Natural killer cell (primary cell): ENCODE measurements around the gene LNX2. TPM values are rescaled to one million over a fixed set of nuclear protein-coding genes. Genes with fewer than 3 reads are reported as not detected.

Source experiments
- ATAC-seq, 3 donors: fragments of 150-1000 bp in 2 of 3; fragments of 200-7000 bp in 1 of 3; cut with Tn5 transposase; 1 replicate in 1 of 3; 2 replicates in 2 of 3; pipeline ENCODE4 v1.10.0; 2021; ENCODE audit warnings: mild to moderate bottlenecking in 2 of 3, moderate library complexity in 2 of 3
- DNase-seq, 2 donors: peaks; one replicate each; pipeline versions ENCODE4 v3.0.0 to v3.0.0-alpha.2; 2013 to 2021; ENCODE audit warnings: mixed read lengths in 1 of 2
- H3K27ac ChIP-seq: one replicate; pipeline ENCODE4 v1.5.1; 2013; ENCODE audit warnings: mild to moderate bottlenecking, low read length
- H3K27me3 ChIP-seq: one replicate; pipeline ENCODE4 v1.6.1; 2013; ENCODE audit warnings: low read length; ENCODE audit not compliant: control insufficient read depth, insufficient read depth
- H3K36me3 ChIP-seq: one replicate; pipeline ENCODE4 v1.6.1; 2013; ENCODE audit warnings: low read length; ENCODE audit not compliant: control insufficient read depth, insufficient read depth
- H3K4me1 ChIP-seq: one replicate; pipeline ENCODE4 v1.6.1; 2013; ENCODE audit warnings: low read length; ENCODE audit not compliant: control insufficient read depth, insufficient read depth
- H3K4me3 ChIP-seq: one replicate; pipeline ENCODE4 v1.5.1; 2013; ENCODE audit warnings: low read length
- H3K9me3 ChIP-seq: one replicate; pipeline ENCODE4 v1.6.1; 2013; ENCODE audit warnings: low read length; ENCODE audit not compliant: control insufficient read depth, insufficient read depth
- H3K27ac Mint-ChIP-seq, 2 donors: one replicate each; pipeline ENCODE4 v1.8.0; 2022; ENCODE audit warnings: mild to moderate bottlenecking in 2 of 2, mixed read lengths in 2 of 2, moderate library complexity in 1 of 2
- H3K27me3 Mint-ChIP-seq, 2 donors: one replicate each; pipeline ENCODE4 v1.8.0; 2022; ENCODE audit warnings: low read depth in 2 of 2, mixed read lengths in 2 of 2
- H3K36me3 Mint-ChIP-seq: one replicate; pipeline ENCODE4 v1.8.0; 2022; ENCODE audit warnings: mixed read lengths
- H3K4me1 Mint-ChIP-seq, 2 donors: one replicate each; pipeline ENCODE4 v1.8.0; 2022; ENCODE audit warnings: mixed read lengths in 2 of 2
- H3K4me3 Mint-ChIP-seq: one replicate; pipeline ENCODE4 v1.8.0; 2022; ENCODE audit warnings: mild to moderate bottlenecking, moderate library complexity, mixed read lengths
- H3K9me3 Mint-ChIP-seq, 2 donors: one replicate each; pipeline ENCODE4 v1.8.0; 2022; ENCODE audit warnings: mixed read lengths in 2 of 2
- WGBS: methylation state at CpG from one replicate; pipeline ENCODE4 v1.1.7; 2013; ENCODE audit warnings: missing lambda C conversion rate; ENCODE audit not compliant: insufficient coverage; 5-methylcytosine and 5-hydroxymethylcytosine counted together
- intact Hi-C: fragments of 100-400 bp; cut with micrococcal nuclease; formaldehyde crosslinking; loops from one replicate; pipeline ENCODE4 v1.14.2; 2022
- total RNA-seq, 4 donors: library from RNA; stranded (reverse); fragments of 120-200 nt in 1 of 4; gene quantifications; one replicate each; pipeline versions ENCODE4 v1.2.3 to v1.2.4, GENCODE V29; 2013 to 2022
- TF ChIP-seq, protein P1 (sequence below): fragments of 200-600 bp; IDR thresholded peaks from one replicate; pipeline ENCODE4 v1.8.0; 2022; ENCODE audit warnings: antibody characterized with exemption

Gene LNX2
- total RNA-seq, 3 donors from 2014 or later (not counting 1 experiment from before 2014, with no cell fraction given) = 4.5 to 6.6 (median 5.0) TPM

DNA sequence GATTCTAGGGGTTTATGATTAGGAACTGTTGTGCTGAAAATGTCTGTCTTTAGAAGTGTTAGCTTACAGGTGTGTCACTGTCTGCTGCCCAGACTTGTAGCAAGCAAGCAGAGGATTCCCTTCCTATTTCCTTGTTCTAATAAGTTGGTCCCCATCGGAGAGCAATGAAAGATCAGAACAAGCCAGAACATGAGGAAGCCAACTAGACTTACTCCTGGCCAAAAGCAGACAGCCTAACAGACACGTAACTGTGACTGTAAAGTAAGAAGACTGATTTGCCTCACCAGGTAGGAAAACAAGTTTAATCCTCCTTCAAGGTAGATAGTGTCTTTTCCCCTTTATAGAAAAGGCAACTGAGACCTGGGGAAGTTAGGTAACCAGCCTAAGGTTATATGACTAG lies 13.9 kb upstream of the LNX2 start:
- no peak overlapping the region for H3K4me3 Mint-ChIP-seq
- Histone ChIP-seq H3K9me3 (no peaks in the 10 kb centered on the region), H3K4me3 (no peak overlapping the region), H3K36me3 (peaks cover 4% of the 10 kb centered on the region), H3K27me3 (no peaks in the 10 kb centered on the region), H3K27ac (no peak overlapping the region), H3K4me1 (no peaks in the 10 kb centered on the region)
- no peaks in the 10 kb centered on the region for H3K36me3 Mint-ChIP-seq
- H3K27me3 Mint-ChIP-seq = no peaks in the 10 kb centered on the region
- ATAC-seq (no peak), DNase-seq (no peak)
- WGBS = 95% methylated on average over 2 of the region's 2 CpGs
- TF ChIP-seq, protein P1, sequence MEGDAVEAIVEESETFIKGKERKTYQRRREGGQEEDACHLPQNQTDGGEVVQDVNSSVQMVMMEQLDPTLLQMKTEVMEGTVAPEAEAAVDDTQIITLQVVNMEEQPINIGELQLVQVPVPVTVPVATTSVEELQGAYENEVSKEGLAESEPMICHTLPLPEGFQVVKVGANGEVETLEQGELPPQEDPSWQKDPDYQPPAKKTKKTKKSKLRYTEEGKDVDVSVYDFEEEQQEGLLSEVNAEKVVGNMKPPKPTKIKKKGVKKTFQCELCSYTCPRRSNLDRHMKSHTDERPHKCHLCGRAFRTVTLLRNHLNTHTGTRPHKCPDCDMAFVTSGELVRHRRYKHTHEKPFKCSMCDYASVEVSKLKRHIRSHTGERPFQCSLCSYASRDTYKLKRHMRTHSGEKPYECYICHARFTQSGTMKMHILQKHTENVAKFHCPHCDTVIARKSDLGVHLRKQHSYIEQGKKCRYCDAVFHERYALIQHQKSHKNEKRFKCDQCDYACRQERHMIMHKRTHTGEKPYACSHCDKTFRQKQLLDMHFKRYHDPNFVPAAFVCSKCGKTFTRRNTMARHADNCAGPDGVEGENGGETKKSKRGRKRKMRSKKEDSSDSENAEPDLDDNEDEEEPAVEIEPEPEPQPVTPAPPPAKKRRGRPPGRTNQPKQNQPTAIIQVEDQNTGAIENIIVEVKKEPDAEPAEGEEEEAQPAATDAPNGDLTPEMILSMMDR = no peak
- no peaks in the 10 kb centered on the region for H3K9me3 Mint-ChIP-seq
- peaks cover 48 to 54% of the 10 kb centered on the region in 2 donors for H3K4me1 Mint-ChIP-seq
- intact Hi-C loops = no loop called here
- peak overlapping the region in 1 of 2 donors; percentile 38 for H3K27ac Mint-ChIP-seq

GRCh38 chr13:27632648-27633047 lies 12.3 kb upstream of the LNX2 start:
- ATAC-seq (no peak), DNase-seq (no peak)
- Mint-ChIP-seq H3K9me3 (no peaks in the 10 kb centered on the region), H3K4me1 (peaks cover 42 to 55% of the 10 kb centered on the region in 2 donors), H3K4me3 (no peak overlapping the region), H3K27ac (no peak overlapping the region), H3K36me3 (no peaks in the 10 kb centered on the region), H3K27me3 (no peaks in the 10 kb centered on the region)
- Histone ChIP-seq H3K27ac (no peak overlapping the region), H3K4me1 (no peaks in the 10 kb centered on the region), H3K9me3 (no peaks in the 10 kb centered on the region), H3K36me3 (peaks cover 4% of the 10 kb centered on the region), H3K27me3 (no peaks in the 10 kb centered on the region), H3K4me3 (no peak overlapping the region)
- intact Hi-C loops = no loop called here
- WGBS = 83% methylated on average over 1 of the region's 1 CpG
- TF ChIP-seq, protein P1 = no peak

DNA sequence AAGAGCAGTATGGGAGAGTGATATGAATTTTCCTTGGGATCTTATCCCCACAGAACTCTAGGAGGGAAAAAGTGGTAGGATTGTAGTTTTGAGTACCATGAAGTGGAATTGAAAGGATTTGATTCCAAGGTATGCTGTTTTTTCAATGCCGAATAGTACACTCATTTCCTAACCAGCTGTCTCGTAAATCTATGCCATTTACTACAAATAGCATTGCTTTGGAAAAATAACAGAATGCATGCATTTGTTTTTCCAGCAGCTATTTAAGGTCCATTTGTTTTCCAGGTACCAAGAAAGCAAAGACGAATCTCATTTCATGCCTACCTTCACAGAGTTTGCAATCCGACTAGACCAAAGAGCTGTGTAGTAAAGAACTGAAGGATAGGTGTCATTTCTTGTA lies 11.9 kb upstream of the LNX2 start:
- H3K36me3 ChIP-seq = peaks cover 4% of the 10 kb centered on the region
- no peaks in the 10 kb centered on the region for H3K27me3 ChIP-seq
- H3K4me3 ChIP-seq = no peak overlapping the region
- H3K9me3 Mint-ChIP-seq = no peaks in the 10 kb centered on the region
- no peak overlapping the region for H3K27ac ChIP-seq
- no peak overlapping the region for H3K4me3 Mint-ChIP-seq
- no peaks in the 10 kb centered on the region for H3K9me3 ChIP-seq
- intact Hi-C loops = no loop called here
- no peaks in the 10 kb centered on the region for H3K36me3 Mint-ChIP-seq
- H3K4me1 ChIP-seq = no peaks in the 10 kb centered on the region
- DNase-seq = no peak
- no peak for ATAC-seq
- WGBS = 96% methylated on average over 3 of the region's 4 CpGs
- TF ChIP-seq, protein P1 = no peak
- no peaks in the 10 kb centered on the region for H3K27me3 Mint-ChIP-seq
- H3K4me1 Mint-ChIP-seq = peaks cover 45 to 58% of the 10 kb centered on the region in 2 donors
- H3K27ac Mint-ChIP-seq = peak overlapping the region in 1 of 2 donors; percentile 40

DNA sequence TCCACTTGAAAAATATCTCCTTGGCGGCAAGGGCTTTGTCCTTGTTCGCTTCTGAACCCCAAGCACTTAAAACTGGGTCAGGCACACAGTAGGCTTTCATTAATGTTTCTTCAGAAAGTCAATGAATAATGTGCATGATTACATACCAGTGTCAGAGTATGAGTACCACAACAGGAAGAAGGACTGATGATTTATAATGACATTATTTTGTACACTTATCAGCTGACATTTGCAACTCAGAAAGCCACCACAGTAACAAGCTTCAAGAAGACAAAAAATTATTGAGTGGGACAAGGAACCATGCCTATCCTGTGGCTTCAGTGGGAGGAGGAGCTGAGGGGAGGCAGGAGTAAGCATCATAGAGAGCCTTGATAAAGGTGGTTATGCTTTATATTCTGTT lies 11.3 kb upstream of the LNX2 start:
- intact Hi-C loops = no loop called here
- TF ChIP-seq, protein P1 = no peak
- H3K9me3 ChIP-seq = no peaks in the 10 kb centered on the region
- peaks cover 4% of the 10 kb centered on the region for H3K36me3 ChIP-seq
- no peaks in the 10 kb centered on the region for H3K4me1 ChIP-seq
- no peak for DNase-seq
- 100% methylated on average over 2 of the region's 2 CpGs for WGBS
- H3K4me3 ChIP-seq = no peak overlapping the region
- Mint-ChIP-seq H3K27me3 (no peaks in the 10 kb centered on the region), H3K4me3 (no peak overlapping the region), H3K9me3 (no peaks in the 10 kb centered on the region), H3K36me3 (no peaks in the 10 kb centered on the region), H3K4me1 (peaks cover 44 to 57% of the 10 kb centered on the region in 2 donors), H3K27ac (peak overlapping the region in 1 of 2 donors; percentile 40)
- ATAC-seq = no peak
- H3K27me3 ChIP-seq = no peaks in the 10 kb centered on the region
- H3K27ac ChIP-seq = no peak overlapping the region
